Stimulated activated CD4-positive, alpha-beta T cell treated with anti-CD3 and anti-CD28 coated beads, Interleukin-4, amount 100 ng/mL, for 4 hours (primary cell): ENCODE measurements around the gene SP140.
A peak's percentile ranks its signal among the peaks of the same experiment; 100 is the strongest.
"Not testable (repeated sequence)": the region's sequence is repeated elsewhere in the genome, so short reads cannot be mapped to it uniquely, and the experiment has no call there.

Source experiments
- DNase-seq, 2 experiments: peaks; one replicate each; pipeline ENCODE4 v3.0.0-alpha.2; 2020

SP140 gene

GRCh38 chr2:230327418-230328154 lies 102.0 kb downstream of the SP140 start:
- DNase-seq: no peak

DNA sequence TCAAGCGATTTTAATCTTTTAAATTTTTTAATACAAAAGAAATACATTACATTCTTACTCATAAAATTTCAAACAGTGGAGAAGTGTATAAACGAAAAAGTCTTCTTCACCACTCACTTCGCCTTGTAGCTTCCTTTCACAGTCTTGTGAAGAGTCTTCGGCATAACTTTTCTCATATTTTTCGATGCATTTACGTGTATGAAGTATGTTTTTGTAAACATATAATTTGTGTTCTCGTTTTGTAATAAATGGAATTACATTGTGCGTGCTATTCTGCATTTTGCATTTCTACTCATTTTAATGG lies 102.6 kb downstream of the SP140 start:
- no peak for DNase-seq

- DNase-seq: no peak
Observed at GRCh38 chr2:230329946-230330605, 104.5 kb downstream of the SP140 start.

GRCh38 chr2:230330725-230331124 lies 105.2 kb downstream of the SP140 start:
- no peak for DNase-seq

GRCh38 chr2:230335461-230335863 lies 109.9 kb downstream of the SP140 start:
- no peak for DNase-seq

- DNase-seq: no peak
Observed at GRCh38 chr2:230335864-230336506, 110.4 kb downstream of the SP140 start.

- not testable (repeated sequence) for DNase-seq
Observed at GRCh38 chr2:230341936-230342528, 116.5 kb downstream of the SP140 start.

DNA sequence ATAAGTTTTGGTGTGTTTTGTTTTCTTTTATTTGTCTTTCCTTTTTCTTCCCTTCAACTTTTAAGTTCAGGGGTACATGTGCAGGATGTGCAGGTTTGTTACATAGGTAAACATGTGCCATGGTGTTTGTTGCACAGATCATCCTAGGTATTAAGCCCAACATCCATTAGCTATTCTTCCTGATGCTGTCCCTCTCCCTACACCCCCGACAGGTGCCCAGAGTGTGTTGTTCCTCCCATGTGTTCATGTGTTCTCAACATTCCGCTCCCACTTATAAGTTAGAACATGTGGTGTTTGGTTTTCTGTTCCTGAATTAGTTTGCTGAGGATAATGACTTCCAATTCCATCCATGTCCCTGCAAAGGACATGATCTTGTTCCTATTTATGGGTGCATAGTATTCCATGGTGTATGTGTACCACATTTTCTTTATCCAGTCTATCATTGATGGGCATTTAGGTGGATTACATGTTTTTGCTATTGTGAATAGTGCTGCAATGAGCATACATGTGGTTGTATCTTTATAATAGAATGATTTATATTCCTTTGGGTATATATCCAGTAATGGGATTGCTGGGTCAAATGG lies 117.6 kb downstream of the SP140 start:
- DNase-seq: not testable (repeated sequence)

- no peak for DNase-seq
Observed at GRCh38 chr2:230343747-230344146, 118.2 kb downstream of the SP140 start.

GRCh38 chr2:230346465-230346864 lies 120.9 kb downstream of the SP140 start:
- DNase-seq: no peak

DNA sequence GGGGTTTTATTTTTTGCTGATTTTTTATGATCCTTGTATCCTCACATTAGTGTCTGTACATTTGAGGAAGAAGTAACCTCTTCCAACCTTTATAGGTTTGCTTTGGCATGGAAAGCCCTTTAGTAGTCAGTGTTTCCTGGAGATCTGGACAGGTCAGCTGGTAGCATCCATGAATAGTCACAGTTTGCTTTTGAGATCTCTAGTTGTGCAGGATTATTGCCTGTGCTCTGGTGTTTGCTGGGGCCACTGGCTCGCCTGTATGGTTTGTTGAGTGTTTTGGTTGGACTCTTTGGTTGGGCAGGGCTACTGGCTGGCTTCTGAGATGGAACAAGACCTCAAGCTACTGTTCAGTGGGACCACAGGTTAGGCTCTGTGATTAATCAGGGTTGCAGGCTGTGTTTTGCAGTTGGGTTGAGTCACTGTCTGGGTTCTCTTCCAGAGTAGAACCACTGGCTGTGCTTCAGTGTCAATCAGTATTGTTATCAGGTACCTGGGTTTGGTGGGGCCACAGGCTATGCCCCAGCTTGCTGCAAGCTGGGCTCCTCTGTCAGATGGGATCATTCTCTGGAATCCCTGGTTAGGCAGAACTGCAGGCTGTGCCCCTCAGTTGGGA lies 121.5 kb downstream of the SP140 start:
- peak in 1 of 2 experiments; percentile 25 for DNase-seq

DNA sequence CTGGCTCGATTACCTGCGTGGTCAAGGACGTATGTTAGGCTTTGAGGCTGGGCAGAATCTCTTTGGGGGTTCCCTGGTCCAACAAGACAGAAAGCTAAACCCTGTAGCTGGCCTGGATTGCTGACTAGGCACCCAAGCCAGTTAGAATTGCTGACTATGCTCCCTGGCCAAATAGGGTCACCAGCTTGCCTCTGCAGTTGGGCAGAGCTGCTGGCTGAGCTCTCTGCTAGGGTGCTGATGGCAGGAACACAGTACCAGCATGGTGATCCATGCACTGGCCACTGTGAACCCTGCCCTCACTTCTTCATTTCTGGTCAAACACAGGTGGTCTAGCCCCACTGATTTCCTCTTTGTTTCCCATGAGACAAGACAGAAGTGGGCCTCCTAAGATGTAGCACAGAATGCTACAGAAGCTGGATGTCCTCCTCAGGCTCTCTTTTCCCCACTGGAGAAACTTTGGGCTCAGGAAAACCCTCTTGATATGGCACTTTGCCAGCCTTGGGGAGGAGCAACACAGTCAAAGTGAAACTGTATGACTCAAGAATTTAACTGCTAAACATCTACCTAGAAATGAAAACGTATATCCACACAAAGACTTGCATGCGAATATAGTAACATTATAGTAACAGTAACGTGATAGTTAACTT lies 122.2 kb downstream of the SP140 start:
- no peak for DNase-seq

DNA sequence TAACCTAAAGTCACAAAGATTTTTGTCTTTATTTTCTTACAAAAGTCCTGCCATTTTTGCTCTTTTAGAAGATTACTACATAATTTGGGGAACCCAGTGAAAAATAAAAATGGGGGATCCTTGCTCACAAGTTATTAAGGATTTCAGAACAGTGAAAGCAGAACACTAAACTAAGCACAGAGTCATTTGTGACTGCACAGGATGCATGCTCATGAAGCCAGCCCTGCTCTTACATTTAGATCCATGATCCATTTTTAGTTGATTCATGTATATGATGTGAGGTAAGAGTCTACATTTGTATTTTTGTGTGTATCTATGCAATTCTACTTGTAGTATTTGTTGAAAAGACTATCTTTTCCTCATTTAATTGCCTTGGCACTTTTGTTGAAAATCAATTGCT lies 123.3 kb downstream of the SP140 start:
- DNase-seq: no peak

DNA sequence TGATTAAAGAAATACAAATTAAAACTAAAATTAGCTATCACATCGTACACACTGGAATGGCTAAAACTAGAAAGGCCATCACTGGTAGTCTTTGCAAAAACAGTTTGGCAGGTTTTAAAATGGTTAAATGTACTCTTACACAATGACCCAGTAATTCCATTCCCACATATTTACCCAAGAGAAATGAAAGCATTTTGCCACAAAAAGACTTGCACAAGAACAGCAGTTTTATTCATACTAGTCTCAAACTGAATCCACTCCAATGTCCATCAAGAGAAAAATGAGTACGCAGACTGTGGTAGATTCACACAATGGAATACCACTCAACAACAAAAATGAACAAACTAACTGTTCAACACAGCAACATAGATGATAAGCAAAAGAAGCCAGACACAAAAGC lies 130.5 kb downstream of the SP140 start:
- no peak for DNase-seq

DNA sequence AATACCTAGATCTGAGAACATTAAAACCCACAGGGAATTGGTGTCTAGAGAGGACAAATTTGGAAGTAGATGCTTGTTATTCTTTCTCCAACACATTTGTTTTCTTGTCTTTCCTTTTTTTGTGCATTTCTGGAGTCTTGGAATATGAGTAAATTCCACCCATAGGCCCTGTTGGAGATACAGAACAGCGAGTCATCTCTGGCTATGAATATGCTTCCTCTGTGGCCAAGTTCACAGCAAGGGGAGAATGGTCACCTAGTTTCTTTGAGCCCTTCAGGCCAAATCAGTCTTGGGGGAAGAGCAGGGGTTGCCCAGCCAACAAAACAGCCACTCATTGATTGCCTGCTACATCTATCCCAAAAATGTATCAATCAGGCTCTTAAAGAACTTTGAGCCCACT lies 132.8 kb downstream of the SP140 start:
- DNase-seq: no peak

DNA sequence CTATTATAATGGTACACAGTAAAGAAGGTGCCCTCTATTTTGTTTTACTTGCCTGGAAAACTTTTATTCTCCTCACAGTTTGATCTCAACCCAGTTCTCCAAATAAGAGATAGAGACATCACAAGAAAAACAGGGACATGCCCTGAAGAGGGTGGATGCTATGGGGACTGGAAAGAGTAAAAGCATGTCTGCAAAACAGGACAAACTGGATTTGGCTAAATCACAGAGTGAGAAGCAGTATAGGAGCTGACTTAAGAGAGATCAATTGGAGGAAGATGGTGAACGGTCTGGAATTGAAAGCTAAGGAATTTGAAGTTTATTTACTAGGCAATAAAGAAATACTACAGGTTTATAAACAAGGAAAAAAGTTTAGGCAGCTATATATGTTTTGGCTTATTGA lies 134.5 kb downstream of the SP140 start:
- DNase-seq: no peak

DNA sequence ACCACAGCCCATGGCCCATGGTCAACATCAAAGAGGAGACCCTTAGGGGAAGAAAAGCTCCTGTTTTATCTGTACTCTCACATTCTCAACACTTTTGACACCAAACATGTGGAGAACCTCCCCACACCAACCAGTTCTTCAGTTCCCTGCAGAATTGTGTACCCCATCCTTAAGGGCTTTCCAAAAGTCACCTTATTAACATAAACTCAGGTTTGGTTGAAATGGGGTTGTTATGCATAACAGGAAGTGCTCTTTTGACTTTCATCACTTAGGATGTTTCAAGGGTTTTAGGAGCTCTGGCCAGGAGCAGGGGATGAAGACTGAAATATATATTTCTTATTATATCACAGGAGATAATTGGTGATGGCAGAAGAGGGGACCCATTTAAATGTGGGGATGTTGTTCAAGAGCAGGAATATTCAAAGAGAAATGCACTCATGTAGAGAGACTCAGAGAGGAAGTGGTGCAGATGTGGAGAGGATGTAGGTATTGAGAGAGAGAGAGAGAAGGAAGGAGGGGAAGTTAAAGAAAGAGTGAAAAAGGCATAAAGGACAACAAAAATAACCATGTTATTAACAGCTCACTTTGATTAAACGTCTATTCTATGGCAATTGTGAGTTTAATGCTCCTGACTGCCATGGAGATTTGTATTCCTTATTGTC lies 136.6 kb downstream of the SP140 start:
- DNase-seq: no peak
